Globus pallidus (tissue), 1 donor: ENCODE results near the gene CBX6.
A peak's percentile ranks its signal among the peaks of the same experiment; 100 is the strongest.
"Not testable (repeated sequence)": the region's sequence is repeated elsewhere in the genome, so short reads cannot be mapped to it uniquely, and the experiment has no call there.

Experiments
- DNase-seq: peaks from one replicate; pipeline ENCODE4 v3.0.0-alpha.2; 2015; ENCODE audit warnings: low spot score

The CBX6 gene

GRCh38 chr22:38861170-38861876 is 10.7 kb downstream of the CBX6 start:
- no peak for DNase-seq

DNA sequence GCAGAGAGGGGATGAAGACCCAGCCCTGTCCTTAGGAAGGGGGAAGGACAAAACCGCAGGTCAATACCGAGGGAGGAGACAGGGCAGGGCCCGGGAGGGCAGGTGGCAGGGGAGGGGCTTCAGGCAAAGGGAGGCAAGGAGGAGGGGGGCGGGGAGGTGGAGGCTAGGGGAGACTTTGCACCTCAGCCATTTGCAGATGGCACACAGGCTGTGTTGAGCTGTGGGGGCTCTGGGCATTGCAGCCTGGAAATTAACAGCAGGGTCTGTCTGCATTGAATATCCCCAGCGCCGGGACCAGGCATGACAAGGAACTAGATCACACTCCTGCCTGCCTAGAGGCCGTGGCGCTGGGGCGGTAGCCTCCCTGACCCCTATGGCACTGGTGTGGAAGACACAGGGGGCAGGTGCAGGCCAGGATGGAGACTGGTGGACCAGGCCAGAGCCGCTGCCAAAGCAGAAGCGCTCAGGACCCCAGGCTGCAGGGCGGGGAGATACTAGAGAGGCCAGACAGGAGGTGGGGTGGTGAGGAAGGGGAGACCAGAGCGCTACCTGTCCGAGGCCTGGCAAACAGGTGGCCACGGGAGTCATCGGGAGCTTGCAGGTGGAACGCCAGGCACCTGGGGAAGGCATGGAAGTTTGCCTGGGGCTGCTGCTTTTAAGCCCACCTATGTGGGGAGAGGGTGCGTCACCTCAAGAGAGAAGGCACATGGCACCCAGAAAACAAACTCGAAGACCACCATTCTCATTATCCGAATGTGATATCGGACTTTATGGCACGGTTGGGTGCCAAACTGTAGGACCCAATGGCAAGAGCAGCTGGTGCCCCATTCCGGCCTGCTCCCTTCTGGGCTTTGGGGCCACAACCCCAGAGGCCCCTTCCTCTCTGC is 11.5 kb downstream of the CBX6 start:
- DNase-seq: no peak

- no peak for DNase-seq
Observed at GRCh38 chr22:38859581-38860282, 12.3 kb downstream of the CBX6 start.

- DNase-seq: no peak
Observed at GRCh38 chr22:38858492-38858891, 13.5 kb downstream of the CBX6 start.

- not testable (repeated sequence) for DNase-seq
Observed at GRCh38 chr22:38854476-38854875, 17.5 kb downstream of the CBX6 start.

DNA sequence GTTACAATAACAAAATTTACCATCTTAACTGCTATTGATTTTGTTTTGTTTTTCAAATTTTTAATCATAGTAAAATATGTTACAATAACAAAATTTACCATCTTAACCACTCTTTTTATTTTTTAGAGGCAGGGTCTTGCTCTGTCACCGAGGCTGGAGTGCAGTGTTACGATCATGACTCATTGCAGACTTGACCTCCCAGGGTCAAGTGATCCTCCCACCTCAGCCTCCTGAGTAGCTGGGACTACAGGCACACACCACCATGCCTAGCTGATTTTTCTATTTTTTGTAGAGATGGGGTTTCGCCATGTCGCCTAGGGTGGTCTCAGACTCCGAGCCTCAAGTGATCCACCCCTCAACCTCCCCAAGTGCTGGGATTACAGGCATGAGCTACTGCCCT is 18.1 kb downstream of the CBX6 start:
- DNase-seq: not testable (repeated sequence)

GRCh38 chr22:38853196-38853651 is 18.8 kb downstream of the CBX6 start:
- DNase-seq: no peak

DNA sequence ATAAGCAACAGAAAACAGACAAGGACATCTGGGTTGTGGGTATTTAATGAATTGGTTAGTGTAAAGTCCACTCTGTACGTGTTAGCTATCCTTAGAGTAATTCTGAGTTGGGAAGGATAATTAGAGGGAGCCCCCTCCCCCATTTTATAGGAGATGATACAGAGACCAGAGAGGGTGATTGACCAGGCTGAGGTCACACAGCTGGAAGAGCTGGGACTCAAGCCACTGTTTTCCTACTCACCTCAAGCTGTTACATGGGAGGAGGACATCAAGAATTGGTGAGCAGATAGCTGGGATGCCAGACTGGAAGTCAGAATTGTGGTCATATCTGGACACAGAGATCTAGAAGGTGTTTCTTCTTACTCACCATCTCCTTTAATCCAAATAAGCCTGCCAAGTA is 19.5 kb downstream of the CBX6 start:
- no peak for DNase-seq

GRCh38 chr22:38850941-38851849 is 20.8 kb downstream of the CBX6 start:
- no peak for DNase-seq

- no peak for DNase-seq
Observed at GRCh38 chr22:38850399-38850798, 21.6 kb downstream of the CBX6 start.

DNA sequence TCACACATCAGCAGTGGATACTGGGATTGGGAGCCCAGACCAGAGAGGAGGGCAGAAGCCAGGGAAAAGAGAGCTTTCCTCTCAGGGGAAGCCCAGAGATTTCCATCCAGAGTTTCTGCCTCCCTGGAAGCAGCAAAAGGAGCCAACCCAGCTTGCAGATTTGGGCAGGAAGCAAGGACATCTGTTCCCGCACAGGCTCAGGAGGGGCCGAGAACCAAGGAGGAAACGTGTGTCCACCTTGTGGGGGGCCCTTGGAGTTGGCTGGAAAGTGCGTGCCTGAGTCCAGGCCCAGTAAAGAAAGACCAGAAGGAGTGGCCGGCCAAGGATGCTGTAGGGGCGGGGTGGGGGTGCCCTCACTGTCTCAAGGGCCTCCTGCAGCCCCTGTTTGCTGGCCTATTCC is 22.2 kb downstream of the CBX6 start:
- no peak for DNase-seq

DNA sequence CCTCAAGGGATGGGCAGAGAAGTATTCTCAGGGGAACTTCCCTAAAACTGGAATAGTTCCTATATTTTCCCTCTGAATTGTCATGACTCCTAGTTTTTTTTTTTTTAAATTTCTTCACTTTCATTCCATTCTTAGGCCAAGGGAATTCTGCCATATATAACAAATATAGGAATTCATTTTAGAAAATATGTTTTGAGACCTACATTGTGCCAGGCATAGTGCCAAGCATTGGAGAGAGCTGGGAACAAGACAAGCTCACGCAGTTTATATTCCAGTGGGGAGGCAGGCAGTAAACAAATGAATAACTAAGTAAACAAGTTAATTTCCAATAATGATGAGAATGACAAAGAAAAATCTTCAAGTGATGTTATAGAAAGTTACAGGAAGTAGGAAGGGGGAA is 25.6 kb downstream of the CBX6 start:
- DNase-seq: no peak

GRCh38 chr22:38845004-38845740 is 26.8 kb downstream of the CBX6 start:
- no peak for DNase-seq

DNA sequence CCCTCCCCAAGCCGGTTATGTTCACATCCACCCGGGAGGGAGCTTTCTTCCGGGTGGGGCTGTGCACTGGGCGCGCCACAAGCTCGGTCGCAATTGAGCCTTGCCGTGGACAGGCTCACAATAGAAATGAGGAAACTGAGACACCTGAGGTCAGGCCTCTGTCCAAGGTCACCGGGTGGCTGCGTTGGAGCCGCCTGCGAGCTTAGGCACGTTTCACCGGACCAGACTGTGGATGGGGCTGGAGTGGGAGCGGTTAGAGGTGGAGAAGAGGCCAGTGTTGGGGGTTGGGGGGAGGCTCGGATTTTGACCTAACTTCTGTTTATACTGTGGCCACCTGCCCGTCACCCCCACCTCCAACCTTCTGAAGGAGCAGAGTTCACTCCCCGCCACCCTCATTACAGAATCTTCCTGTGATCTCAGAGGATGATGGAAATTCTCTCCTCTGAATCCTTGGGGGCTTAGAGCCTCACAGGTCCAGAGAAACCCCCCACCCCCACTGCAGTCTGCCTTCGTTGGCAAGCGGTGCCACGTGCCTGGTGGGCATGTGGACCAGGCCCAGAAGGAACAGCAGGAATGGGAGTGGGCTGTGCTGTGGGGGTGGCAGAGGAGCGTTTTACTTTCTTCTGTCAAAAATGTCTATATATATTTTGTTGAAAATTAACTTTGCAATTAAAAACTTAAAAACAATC is 27.6 kb downstream of the CBX6 start:
- DNase-seq: no peak

DNA sequence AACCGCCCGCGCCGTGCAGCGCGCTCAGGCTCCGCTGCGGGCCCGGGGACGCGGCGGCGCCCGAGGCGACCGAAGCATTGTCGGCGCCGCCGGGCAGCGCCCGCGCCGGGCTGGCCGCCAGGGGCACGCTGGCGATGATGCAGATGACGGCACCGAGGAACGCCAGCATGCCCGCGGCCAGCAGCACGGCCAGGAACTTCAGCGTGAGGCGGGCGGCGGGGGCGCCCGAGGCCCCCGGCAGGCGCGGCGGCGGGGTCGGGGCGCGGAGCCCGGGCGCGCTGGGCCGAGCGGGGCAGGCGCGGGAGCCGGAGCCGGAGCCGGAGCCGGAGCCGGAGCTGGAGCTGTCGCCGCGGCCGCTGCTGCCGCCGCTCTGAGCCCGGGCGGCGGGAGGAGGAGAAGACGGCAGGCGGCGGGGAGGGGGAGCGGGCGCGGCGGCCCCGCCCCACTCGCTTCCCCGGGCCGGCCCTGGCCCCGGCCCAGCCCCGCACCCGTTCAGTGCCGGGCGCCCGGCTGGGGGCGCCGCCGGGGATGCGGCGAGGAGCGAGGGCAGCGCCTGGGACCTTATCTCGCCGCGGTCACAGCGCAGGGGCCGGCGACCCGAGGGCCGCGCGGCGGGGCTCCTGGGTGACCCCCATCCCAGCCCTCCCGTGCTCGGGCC is 28.2 kb downstream of the CBX6 start, which contains the start of gene NPTXR:
Gene NPTXR (minus strand): TSS at position 372 of the 658 bp plus-strand sequence.
- peak; percentile 63 for DNase-seq

GRCh38 chr22:38843201-38843656 is 28.8 kb downstream of the CBX6 start:
- DNase-seq: peak; percentile 58

- DNase-seq: no peak
Observed at GRCh38 chr22:38842512-38843200, 29.4 kb downstream of the CBX6 start.

GRCh38 chr22:38841635-38842034 is 30.4 kb downstream of the CBX6 start:
- DNase-seq: no peak

DNA sequence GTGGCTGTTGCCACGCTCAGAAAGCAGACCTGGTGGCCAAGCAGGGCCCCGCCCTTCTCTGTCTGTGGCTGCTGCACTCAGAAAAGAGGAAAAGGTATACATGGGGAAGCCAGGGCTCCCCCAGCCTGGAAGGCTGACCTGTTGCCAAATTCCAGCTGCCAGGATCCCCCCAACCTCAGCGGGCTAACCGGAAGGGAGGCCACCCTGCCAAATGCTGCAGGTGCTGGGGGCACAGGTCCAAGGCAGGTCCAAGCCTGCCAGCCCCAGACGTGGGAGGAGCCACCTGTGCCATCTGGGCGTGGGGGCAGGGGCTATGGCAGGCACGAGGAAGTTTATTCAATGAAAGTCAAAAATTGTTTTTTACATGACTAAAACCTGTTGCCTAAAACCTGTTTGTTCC is 30.8 kb downstream of the CBX6 start:
- no peak for DNase-seq
